HepG2 (cell line): ENCODE measurements around the gene POMP. TPM values are rescaled to one million over a fixed set of nuclear protein-coding genes. Genes with fewer than 3 reads are reported as not detected.

ENCODE experiments used
- ELF1 ChIP-seq: sonication (generic); formaldehyde crosslinking; IDR thresholded peaks from 2 replicates; pipeline ENCODE4 v1.4.0; 2020; ENCODE audit warnings: missing genetic modification reagents
- FOXM1 ChIP-seq: sonication (generic); formaldehyde crosslinking; IDR thresholded peaks from 2 replicates; pipeline ENCODE4 v1.5.0; 2020; ENCODE audit warnings: missing genetic modification reagents
- GLI4 ChIP-seq: sonication (generic); formaldehyde crosslinking; IDR thresholded peaks from 2 replicates; pipeline ENCODE4 v1.5.1; 2020; ENCODE audit warnings: missing genetic modification reagents, mild to moderate bottlenecking, moderate library complexity, borderline replicate concordance
- NFIB ChIP-seq: sonication (generic); formaldehyde crosslinking; IDR thresholded peaks from 2 replicates; pipeline ENCODE4 v1.9.0; 2021; ENCODE audit warnings: missing genetic modification reagents, mild to moderate bottlenecking, borderline replicate concordance
- RARA ChIP-seq: IDR thresholded peaks from 2 replicates; pipeline ENCODE4 v1.6.1; 2016; ENCODE audit warnings: missing genetic modification reagents, missing compliant biosample characterization
- ZFP37 ChIP-seq: sonication (generic); formaldehyde crosslinking; IDR thresholded peaks from 2 replicates; pipeline ENCODE4 v1.4.0; 2020; ENCODE audit warnings: missing genetic modification reagents, borderline replicate concordance
- ZNF225 ChIP-seq: sonication (generic); formaldehyde crosslinking; IDR thresholded peaks from 2 replicates; pipeline ENCODE4 v1.4.0; 2020; ENCODE audit warnings: mild to moderate bottlenecking, missing genetic modification reagents
- ZNF605 ChIP-seq: sonication (generic); formaldehyde crosslinking; IDR thresholded peaks from 2 replicates; pipeline ENCODE4 v1.8.0; 2022; ENCODE audit warnings: mild to moderate bottlenecking, missing genetic modification reagents
- ZNF614 ChIP-seq: IDR thresholded peaks from 2 replicates; pipeline ENCODE4 v1.6.1; 2018; ENCODE audit warnings: missing biosample characterization, missing genetic modification reagents, inconsistent platforms, borderline replicate concordance
- polyA plus RNA-seq, 8 experiments: library from polyadenylated mRNA; depleted of rRNA in 3 of 8; stranded (reverse) in 7 of 8; unstranded in 1 of 8; fragments of >200 nt; fragmentation: Illumina TruSeq in 4 of 8; extraction: Trizol in 4 of 8; gene quantifications; 2 replicates each; pipeline versions ENCODE4 v1.2.1 to v1.2.3, GENCODE V29; 2011 to 2016; ENCODE audit warnings: low read depth in 4 of 8, missing spikeins in 1 of 8, mixed read lengths in 1 of 8; ENCODE audit not compliant: insufficient read depth in 1 of 8
- total RNA-seq, 5 experiments: library from RNA; depleted of rRNA; stranded (reverse); fragments of >200 nt; fragmentation: Illumina TruSeq; extraction: Trizol; gene quantifications; 2 replicates each; pipeline ENCODE4 v1.2.3, GENCODE V29; 2016; ENCODE audit warnings: low read depth in 1 of 5
- TF ChIP-seq, protein P1 (sequence below): sonication (generic); formaldehyde crosslinking; IDR thresholded peaks from 2 replicates; pipeline ENCODE4 v1.8.0; 2022; ENCODE audit warnings: mild to moderate bottlenecking, missing genetic modification reagents, moderate library complexity
- TF ChIP-seq, protein P2 (sequence below): sonication (generic); formaldehyde crosslinking; IDR thresholded peaks from 2 replicates; pipeline ENCODE4 v1.9.0; 2022; ENCODE audit warnings: low read depth, missing genetic modification reagents
- TF ChIP-seq, protein P3 (sequence below): sonication (generic); formaldehyde crosslinking; IDR thresholded peaks from 2 replicates; pipeline ENCODE4 v1.4.0; 2020; ENCODE audit warnings: missing genetic modification reagents
- TF ChIP-seq, protein P4 (sequence below): sonication (generic); formaldehyde crosslinking; IDR thresholded peaks from 2 replicates; pipeline ENCODE4 v1.4.0; 2020; ENCODE audit warnings: missing genetic modification reagents, borderline replicate concordance
- TF ChIP-seq, protein P5 (sequence below): sonication (generic); formaldehyde crosslinking; IDR thresholded peaks from 2 replicates; pipeline ENCODE4 v1.4.0; 2020; ENCODE audit warnings: missing genetic modification reagents, mild to moderate bottlenecking, borderline replicate concordance

The POMP gene
- total and polyA plus RNA-seq, 2 of the 13 experiments (the other 11 are each of a cell fraction or from before 2014, with no cell fraction given), result 30.6 to 118 TPM

DNA sequence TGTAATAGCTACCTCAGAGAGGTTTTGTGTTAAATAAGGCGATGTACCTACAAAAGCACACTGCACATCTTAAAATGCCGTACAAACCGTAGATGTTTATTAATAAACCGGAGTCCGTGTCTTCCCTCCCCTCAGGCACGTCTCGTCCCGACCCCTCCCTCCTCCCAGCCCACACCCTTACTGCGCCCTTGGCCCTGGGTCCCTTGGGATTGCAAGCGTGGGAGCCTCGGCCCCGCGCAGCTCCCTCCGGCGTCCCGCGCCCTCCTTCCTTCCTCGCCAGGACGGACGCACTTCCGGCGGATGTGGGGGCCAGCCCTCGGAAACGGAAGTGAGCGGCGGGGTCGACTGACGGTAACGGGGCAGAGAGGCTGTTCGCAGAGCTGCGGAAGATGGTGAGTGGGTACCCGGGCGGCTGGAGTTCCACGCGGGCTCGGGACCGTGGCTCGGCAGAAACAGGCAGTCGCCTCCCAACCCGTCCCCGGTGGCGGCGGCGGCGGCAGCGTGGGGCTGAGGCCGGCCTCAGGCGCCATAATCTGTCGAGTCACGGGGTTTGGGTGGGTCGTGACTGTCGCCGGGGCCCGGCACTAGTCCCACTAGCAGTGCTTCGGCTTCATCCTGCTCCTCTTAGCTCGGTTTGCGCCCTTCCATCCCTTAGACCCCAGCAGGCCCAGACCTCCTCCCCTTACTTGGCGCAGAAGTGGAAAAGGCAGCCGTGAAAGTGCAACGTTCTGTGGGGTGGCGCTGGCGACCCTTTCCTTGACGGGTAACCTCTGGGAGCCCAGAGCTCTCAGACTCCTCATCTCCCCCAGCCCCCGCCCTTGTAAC, at the start of gene POMP (continued):
- TF ChIP-seq, protein P1, sequence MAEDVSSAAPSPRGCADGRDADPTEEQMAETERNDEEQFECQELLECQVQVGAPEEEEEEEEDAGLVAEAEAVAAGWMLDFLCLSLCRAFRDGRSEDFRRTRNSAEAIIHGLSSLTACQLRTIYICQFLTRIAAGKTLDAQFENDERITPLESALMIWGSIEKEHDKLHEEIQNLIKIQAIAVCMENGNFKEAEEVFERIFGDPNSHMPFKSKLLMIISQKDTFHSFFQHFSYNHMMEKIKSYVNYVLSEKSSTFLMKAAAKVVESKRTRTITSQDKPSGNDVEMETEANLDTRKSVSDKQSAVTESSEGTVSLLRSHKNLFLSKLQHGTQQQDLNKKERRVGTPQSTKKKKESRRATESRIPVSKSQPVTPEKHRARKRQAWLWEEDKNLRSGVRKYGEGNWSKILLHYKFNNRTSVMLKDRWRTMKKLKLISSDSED (CRISPR knock-in tag), result no peak
- TF ChIP-seq ZNF614 (CRISPR knock-in tag), result no peak; the same call in 1 of the 2 replicates
- TF ChIP-seq NFIB (CRISPR knock-in tag), result no peak
- TF ChIP-seq ZFP37 (CRISPR knock-in tag), result no peak
- TF ChIP-seq FOXM1 (CRISPR knock-in tag), result no peak
- peak; percentile 57; the same call in 1 of the 2 replicates for TF ChIP-seq RARA
- TF ChIP-seq, protein P2, sequence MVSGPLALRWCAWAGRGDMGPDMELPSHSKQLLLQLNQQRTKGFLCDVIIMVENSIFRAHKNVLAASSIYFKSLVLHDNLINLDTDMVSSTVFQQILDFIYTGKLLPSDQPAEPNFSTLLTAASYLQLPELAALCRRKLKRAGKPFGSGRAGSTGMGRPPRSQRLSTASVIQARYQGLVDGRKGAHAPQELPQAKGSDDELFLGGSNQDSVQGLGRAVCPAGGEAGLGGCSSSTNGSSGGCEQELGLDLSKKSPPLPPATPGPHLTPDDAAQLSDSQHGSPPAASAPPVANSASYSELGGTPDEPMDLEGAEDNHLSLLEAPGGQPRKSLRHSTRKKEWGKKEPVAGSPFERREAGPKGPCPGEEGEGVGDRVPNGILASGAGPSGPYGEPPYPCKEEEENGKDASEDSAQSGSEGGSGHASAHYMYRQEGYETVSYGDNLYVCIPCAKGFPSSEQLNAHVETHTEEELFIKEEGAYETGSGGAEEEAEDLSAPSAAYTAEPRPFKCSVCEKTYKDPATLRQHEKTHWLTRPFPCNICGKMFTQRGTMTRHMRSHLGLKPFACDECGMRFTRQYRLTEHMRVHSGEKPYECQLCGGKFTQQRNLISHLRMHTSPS (CRISPR knock-in tag), result no peak
- no peak for TF ChIP-seq ZNF605 (CRISPR knock-in tag)
- TF ChIP-seq ELF1 (CRISPR knock-in tag), result peak; percentile 93
- TF ChIP-seq GLI4 (CRISPR knock-in tag), result peak; percentile 76
- TF ChIP-seq, protein P3, sequence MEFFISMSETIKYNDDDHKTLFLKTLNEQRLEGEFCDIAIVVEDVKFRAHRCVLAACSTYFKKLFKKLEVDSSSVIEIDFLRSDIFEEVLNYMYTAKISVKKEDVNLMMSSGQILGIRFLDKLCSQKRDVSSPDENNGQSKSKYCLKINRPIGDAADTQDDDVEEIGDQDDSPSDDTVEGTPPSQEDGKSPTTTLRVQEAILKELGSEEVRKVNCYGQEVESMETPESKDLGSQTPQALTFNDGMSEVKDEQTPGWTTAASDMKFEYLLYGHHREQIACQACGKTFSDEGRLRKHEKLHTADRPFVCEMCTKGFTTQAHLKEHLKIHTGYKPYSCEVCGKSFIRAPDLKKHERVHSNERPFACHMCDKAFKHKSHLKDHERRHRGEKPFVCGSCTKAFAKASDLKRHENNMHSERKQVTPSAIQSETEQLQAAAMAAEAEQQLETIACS (CRISPR knock-in tag), result no peak
- TF ChIP-seq, protein P4, sequence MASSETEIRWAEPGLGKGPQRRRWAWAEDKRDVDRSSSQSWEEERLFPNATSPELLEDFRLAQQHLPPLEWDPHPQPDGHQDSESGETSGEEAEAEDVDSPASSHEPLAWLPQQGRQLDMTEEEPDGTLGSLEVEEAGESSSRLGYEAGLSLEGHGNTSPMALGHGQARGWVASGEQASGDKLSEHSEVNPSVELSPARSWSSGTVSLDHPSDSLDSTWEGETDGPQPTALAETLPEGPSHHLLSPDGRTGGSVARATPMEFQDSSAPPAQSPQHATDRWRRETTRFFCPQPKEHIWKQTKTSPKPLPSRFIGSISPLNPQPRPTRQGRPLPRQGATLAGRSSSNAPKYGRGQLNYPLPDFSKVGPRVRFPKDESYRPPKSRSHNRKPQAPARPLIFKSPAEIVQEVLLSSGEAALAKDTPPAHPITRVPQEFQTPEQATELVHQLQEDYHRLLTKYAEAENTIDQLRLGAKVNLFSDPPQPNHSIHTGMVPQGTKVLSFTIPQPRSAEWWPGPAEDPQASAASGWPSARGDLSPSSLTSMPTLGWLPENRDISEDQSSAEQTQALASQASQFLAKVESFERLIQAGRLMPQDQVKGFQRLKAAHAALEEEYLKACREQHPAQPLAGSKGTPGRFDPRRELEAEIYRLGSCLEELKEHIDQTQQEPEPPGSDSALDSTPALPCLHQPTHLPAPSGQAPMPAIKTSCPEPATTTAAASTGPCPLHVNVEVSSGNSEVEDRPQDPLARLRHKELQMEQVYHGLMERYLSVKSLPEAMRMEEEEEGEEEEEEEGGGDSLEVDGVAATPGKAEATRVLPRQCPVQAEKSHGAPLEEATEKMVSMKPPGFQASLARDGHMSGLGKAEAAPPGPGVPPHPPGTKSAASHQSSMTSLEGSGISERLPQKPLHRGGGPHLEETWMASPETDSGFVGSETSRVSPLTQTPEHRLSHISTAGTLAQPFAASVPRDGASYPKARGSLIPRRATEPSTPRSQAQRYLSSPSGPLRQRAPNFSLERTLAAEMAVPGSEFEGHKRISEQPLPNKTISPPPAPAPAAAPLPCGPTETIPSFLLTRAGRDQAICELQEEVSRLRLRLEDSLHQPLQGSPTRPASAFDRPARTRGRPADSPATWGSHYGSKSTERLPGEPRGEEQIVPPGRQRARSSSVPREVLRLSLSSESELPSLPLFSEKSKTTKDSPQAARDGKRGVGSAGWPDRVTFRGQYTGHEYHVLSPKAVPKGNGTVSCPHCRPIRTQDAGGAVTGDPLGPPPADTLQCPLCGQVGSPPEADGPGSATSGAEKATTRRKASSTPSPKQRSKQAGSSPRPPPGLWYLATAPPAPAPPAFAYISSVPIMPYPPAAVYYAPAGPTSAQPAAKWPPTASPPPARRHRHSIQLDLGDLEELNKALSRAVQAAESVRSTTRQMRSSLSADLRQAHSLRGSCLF (CRISPR knock-in tag), result no peak
- TF ChIP-seq, protein P5, sequence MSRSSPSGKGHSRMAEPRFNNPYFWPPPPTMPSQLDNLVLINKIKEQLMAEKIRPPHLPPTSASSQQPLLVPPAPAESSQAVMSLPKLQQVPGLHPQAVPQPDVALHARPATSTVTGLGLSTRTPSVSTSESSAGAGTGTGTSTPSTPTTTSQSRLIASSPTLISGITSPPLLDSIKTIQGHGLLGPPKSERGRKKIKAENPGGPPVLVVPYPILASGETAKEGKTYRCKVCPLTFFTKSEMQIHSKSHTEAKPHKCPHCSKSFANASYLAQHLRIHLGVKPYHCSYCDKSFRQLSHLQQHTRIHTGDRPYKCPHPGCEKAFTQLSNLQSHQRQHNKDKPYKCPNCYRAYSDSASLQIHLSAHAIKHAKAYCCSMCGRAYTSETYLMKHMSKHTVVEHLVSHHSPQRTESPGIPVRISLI, result no peak
- peak; percentile 80; the same call in 1 of the 2 replicates for TF ChIP-seq ZNF225 (CRISPR knock-in tag)
